Common myeloid progenitor, CD34-positive (primary cell): ENCODE results near the gene NUBPL.

Experiments used
- CTCF ChIA-PET: fragments of 350-600 bp; sonication (Branson Sonifier 250); formaldehyde crosslinking; loops from one replicate; lab custom pipeline; 2021; ENCODE audit warnings: antibody characterized with exemption; lab: Charles Lee
- POLR2A ChIA-PET: fragments of 350-600 bp; sonication (Branson Sonifier 250); formaldehyde crosslinking; loops from one replicate; lab custom pipeline; 2021; ENCODE audit warnings: antibody characterized with exemption; lab: Charles Lee
- DNase-seq, 3 donors: peaks; one replicate each; pipeline versions ENCODE4 v3.0.0 to v3.0.0-alpha.2; 2013
- H3K27ac ChIP-seq, 2 experiments: 1 replicate in 1 of 2; 2 replicates in 1 of 2; pipeline ENCODE4 v1.7.0; 2013; ENCODE audit warnings: inconsistent platforms in 2 of 2, low read length in 2 of 2, mild to moderate bottlenecking in 2 of 2, low read depth in 1 of 2, moderate library complexity in 1 of 2; ENCODE audit not compliant: severe bottlenecking in 2 of 2, insufficient read depth in 1 of 2, poor library complexity in 1 of 2
- H3K27me3 ChIP-seq, 5 experiments: replicated peaks in 2 of 5; 1 replicate in 3 of 5; 2 replicates in 2 of 5; pipeline versions ENCODE4 v1.6.1 to v1.7.0; 2013; ENCODE audit warnings: low read length in 4 of 5, mild to moderate bottlenecking in 2 of 5, moderate library complexity in 2 of 5, inconsistent platforms in 1 of 5; ENCODE audit not compliant: insufficient read depth in 5 of 5, control insufficient read depth in 4 of 5
- H3K36me3 ChIP-seq, 4 experiments: 1 replicate in 2 of 4; 2 replicates in 2 of 4; pipeline versions ENCODE4 v1.6.1 to v1.7.0; 2013; ENCODE audit warnings: low read length in 3 of 4, control low read depth in 1 of 4, mild to moderate bottlenecking in 1 of 4; ENCODE audit not compliant: control insufficient read depth in 4 of 4, insufficient read depth in 4 of 4
- H3K4me1 ChIP-seq, 4 experiments: 1 replicate in 3 of 4; 2 replicates in 1 of 4; pipeline versions ENCODE4 v1.6.1 to v1.7.1; 2013; ENCODE audit warnings: low read length in 3 of 4, mild to moderate bottlenecking in 3 of 4, control low read depth in 1 of 4, inconsistent platforms in 1 of 4, moderate library complexity in 1 of 4; ENCODE audit not compliant: control insufficient read depth in 4 of 4, insufficient read depth in 4 of 4; ENCODE audit errors: control extremely low read depth in 1 of 4
- H3K4me3 ChIP-seq, 7 experiments: 1 replicate in 4 of 7; 2 replicates in 3 of 7; pipeline versions ENCODE4 v1.5.1 to v1.7.0; 2013; ENCODE audit warnings: mild to moderate bottlenecking in 7 of 7, low read length in 6 of 7, moderate library complexity in 6 of 7, inconsistent platforms in 2 of 7, low read depth in 2 of 7, control low read depth in 1 of 7; ENCODE audit not compliant: insufficient read depth in 4 of 7, control insufficient read depth in 1 of 7; ENCODE audit errors: extremely low read depth in 1 of 7
- H3K9me3 ChIP-seq, 5 experiments: 1 replicate in 4 of 5; 2 replicates in 1 of 5; pipeline versions ENCODE4 v1.6.1 to v1.7.1; 2013; ENCODE audit warnings: low read length in 4 of 5, mild to moderate bottlenecking in 2 of 5, inconsistent platforms in 1 of 5, low read depth in 1 of 5, moderate library complexity in 1 of 5; ENCODE audit not compliant: control insufficient read depth in 4 of 5, insufficient read depth in 2 of 5; ENCODE audit errors: control extremely low read depth in 1 of 5
- WGBS: methylation state at CpG from one replicate; pipeline ENCODE4 v1.1.5; 2013; ENCODE audit not compliant: insufficient coverage; 5-methylcytosine and 5-hydroxymethylcytosine counted together

NUBPL gene

GRCh38 chr14:31763041-31763440 is 201.8 kb downstream of the NUBPL start:
- Histone ChIP-seq H3K4me1 (no peaks in the 10 kb centered on the region), H3K27ac (no peak overlapping the region), H3K27me3 (no peaks in the 10 kb centered on the region), H3K4me3 (no peak overlapping the region), H3K36me3 (no peaks in the 10 kb centered on the region), H3K9me3 (peaks cover 0 to 2% (median 0%) of the 10 kb centered on the region in 5 experiments)
- CTCF ChIA-PET: interaction anchor here (1.1 kb wide), 1 partner anchor 11 kb away, joined by 3 read pairs; no protein-coding TSS in a partner anchor
- POLR2A ChIA-PET: no interaction called here
- DNase-seq: no peak
- no CpG with 5 or more reads among the region's 1 CpG for WGBS

- no peak overlapping the region for H3K27ac ChIP-seq
- no peaks in the 10 kb centered on the region for H3K36me3 ChIP-seq
- DNase-seq: no peak
- CTCF ChIA-PET: no interaction called here
- no CpG with 5 or more reads among the region's 5 CpGs for WGBS
- peaks cover 0 to 2% (median 0%) of the 10 kb centered on the region in 5 experiments for H3K9me3 ChIP-seq
- POLR2A ChIA-PET: no interaction called here
- no peak overlapping the region for H3K4me3 ChIP-seq
- H3K4me1 ChIP-seq: no peaks in the 10 kb centered on the region
- no peaks in the 10 kb centered on the region for H3K27me3 ChIP-seq
These were observed 205.2 kb downstream of the NUBPL start for GRCh38 chr14:31766315-31766892.

- H3K4me1 ChIP-seq: no peaks in the 10 kb centered on the region
- H3K27me3 ChIP-seq: no peaks in the 10 kb centered on the region
- ChIA-PET POLR2A (no interaction called here), CTCF (no interaction called here)
- no peak overlapping the region for H3K27ac ChIP-seq
- no peak overlapping the region for H3K4me3 ChIP-seq
- H3K36me3 ChIP-seq: no peaks in the 10 kb centered on the region
- peaks cover 0 to 2% (median 0%) of the 10 kb centered on the region in 5 experiments for H3K9me3 ChIP-seq
- DNase-seq: no peak
These were observed 207.2 kb downstream of the NUBPL start for GRCh38 chr14:31768355-31768754.

- H3K27me3 ChIP-seq: no peaks in the 10 kb centered on the region
- no peaks in the 10 kb centered on the region for H3K4me1 ChIP-seq
- H3K4me3 ChIP-seq: no peak overlapping the region
- DNase-seq: peak in 1 of 3 donors; percentile 7
- no peaks in the 10 kb centered on the region for H3K36me3 ChIP-seq
- peaks cover 0 to 2% (median 0%) of the 10 kb centered on the region in 5 experiments for H3K9me3 ChIP-seq
- ChIA-PET CTCF (no interaction called here), POLR2A (no interaction called here)
- 100% methylated on average over 2 of the region's 4 CpGs for WGBS
- H3K27ac ChIP-seq: no peak overlapping the region
These were observed 209.1 kb downstream of the NUBPL start for GRCh38 chr14:31770271-31770670.

GRCh38 chr14:31774567-31774966 is 213.4 kb downstream of the NUBPL start:
- no peak for DNase-seq
- Histone ChIP-seq H3K27ac (no peak overlapping the region), H3K27me3 (no peaks in the 10 kb centered on the region), H3K36me3 (no peaks in the 10 kb centered on the region), H3K4me1 (no peaks in the 10 kb centered on the region), H3K9me3 (peaks cover 0 to 2% (median 0%) of the 10 kb centered on the region in 5 experiments), H3K4me3 (no peak overlapping the region)
- 80% methylated on average over 1 of the region's 2 CpGs for WGBS
- ChIA-PET POLR2A (no interaction called here), CTCF (interaction anchor here (1.0 kb wide), 1 partner anchor 12 kb away, joined by 3 read pairs; no protein-coding TSS in a partner anchor)

GRCh38 chr14:31777312-31777711 is 216.1 kb downstream of the NUBPL start:
- Histone ChIP-seq H3K4me1 (no peaks in the 10 kb centered on the region), H3K4me3 (no peak overlapping the region), H3K27ac (no peak overlapping the region), H3K36me3 (no peaks in the 10 kb centered on the region), H3K9me3 (peaks cover 0 to 9% (median 3%) of the 10 kb centered on the region in 5 experiments), H3K27me3 (no peaks in the 10 kb centered on the region)
- DNase-seq: no peak
- ChIA-PET POLR2A (no interaction called here), CTCF (no interaction called here)
- 100% methylated on average over 4 of the region's 4 CpGs for WGBS

- POLR2A ChIA-PET: no interaction called here
- no peak overlapping the region for H3K27ac ChIP-seq
- H3K27me3 ChIP-seq: no peaks in the 10 kb centered on the region
- H3K4me3 ChIP-seq: no peak overlapping the region
- peaks cover 0 to 2% (median 0%) of the 10 kb centered on the region in 4 experiments for H3K36me3 ChIP-seq
- CTCF ChIA-PET: no interaction called here
- DNase-seq: peak in 1 of 3 donors; percentile 11
- H3K4me1 ChIP-seq: no peaks in the 10 kb centered on the region
- H3K9me3 ChIP-seq: peaks cover 0 to 14% (median 3%) of the 10 kb centered on the region in 5 experiments
- WGBS: no CpG with 5 or more reads among the region's 1 CpG
These were observed 220.4 kb downstream of the NUBPL start for GRCh38 chr14:31781578-31781977.
